Hepatocyte (in vitro differentiated cells): ENCODE results near the gene C8G.

ENCODE experiments used
- EZH2 ChIP-seq: fragments of 200-600 bp; sonication (generic); IDR thresholded peaks from 2 replicates; pipeline ENCODE4 v1.6.1; 2016; ENCODE audit warnings: antibody characterized with exemption, mild to moderate bottlenecking, borderline replicate concordance
- TF ChIP-seq, protein P1 (sequence below): fragments of 200-600 bp; sonication (generic); IDR thresholded peaks from 2 replicates; pipeline ENCODE4 v1.5.1; 2016; ENCODE audit warnings: antibody characterized with exemption, mild to moderate bottlenecking; ENCODE audit not compliant: poor library complexity

DNA sequence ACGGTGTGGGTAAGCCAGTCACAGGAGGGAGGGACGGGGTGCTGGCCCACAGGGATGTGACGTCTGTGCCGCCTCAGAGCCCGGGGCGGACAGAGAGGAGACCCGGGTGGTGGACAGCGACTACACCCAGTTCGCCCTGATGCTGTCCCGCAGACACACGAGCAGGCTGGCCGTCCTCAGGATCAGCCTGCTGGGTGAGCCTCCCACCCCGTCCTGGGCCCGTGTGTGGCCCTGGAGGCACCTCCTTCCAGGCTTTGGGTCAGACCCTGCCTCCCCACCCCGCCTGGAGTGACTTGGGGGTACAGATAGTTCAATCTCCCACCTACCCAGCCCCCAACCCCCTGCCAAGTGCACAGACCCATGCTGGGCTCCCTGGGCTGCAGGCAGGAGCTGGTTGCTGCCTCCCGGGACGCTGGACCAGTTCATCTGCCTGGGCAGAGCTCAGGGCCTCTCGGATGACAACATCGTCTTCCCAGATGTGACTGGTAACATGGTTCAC, 8.8 kb downstream of the C8G start:
- TF ChIP-seq, protein P1, sequence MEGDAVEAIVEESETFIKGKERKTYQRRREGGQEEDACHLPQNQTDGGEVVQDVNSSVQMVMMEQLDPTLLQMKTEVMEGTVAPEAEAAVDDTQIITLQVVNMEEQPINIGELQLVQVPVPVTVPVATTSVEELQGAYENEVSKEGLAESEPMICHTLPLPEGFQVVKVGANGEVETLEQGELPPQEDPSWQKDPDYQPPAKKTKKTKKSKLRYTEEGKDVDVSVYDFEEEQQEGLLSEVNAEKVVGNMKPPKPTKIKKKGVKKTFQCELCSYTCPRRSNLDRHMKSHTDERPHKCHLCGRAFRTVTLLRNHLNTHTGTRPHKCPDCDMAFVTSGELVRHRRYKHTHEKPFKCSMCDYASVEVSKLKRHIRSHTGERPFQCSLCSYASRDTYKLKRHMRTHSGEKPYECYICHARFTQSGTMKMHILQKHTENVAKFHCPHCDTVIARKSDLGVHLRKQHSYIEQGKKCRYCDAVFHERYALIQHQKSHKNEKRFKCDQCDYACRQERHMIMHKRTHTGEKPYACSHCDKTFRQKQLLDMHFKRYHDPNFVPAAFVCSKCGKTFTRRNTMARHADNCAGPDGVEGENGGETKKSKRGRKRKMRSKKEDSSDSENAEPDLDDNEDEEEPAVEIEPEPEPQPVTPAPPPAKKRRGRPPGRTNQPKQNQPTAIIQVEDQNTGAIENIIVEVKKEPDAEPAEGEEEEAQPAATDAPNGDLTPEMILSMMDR, result no peak
- TF ChIP-seq EZH2, result no peak
